Activated B cell treated with CpG ODN at 0.5 μM for 24 hours (primary cell): ENCODE data around the gene HCRTR1. TPM values are rescaled to one million over a fixed set of nuclear protein-coding genes. Genes with fewer than 3 reads are reported as not detected.

Source experiments
- ATAC-seq: fragments of 200-7000 bp; cut with Tn5 transposase; one replicate; pipeline ENCODE4 v1.10.0; 2021; ENCODE audit warnings: low read depth, mild to moderate bottlenecking, moderate library complexity
- CTCF ChIA-PET: fragments of 350-600 bp; sonication (Branson Sonifier 250); formaldehyde crosslinking; loops from one replicate; lab custom pipeline; 2021; ENCODE audit warnings: antibody characterized with exemption; lab: Charles Lee
- POLR2A ChIA-PET: fragments of 350-600 bp; sonication (Branson Sonifier 250); formaldehyde crosslinking; loops from one replicate; lab custom pipeline; 2021; ENCODE audit warnings: antibody characterized with exemption; lab: Charles Lee
- DNase-seq: peaks from one replicate; pipeline ENCODE4 v3.0.0; 2022
- H3K27ac Mint-ChIP-seq: one replicate; pipeline ENCODE4 v1.8.0; 2020; ENCODE audit warnings: mixed read lengths
- H3K27me3 Mint-ChIP-seq: one replicate; pipeline ENCODE4 v1.8.0; 2021; ENCODE audit warnings: mixed read lengths
- H3K36me3 Mint-ChIP-seq: one replicate; pipeline ENCODE4 v1.8.0; 2021; ENCODE audit warnings: low read depth, mixed read lengths
- H3K4me1 Mint-ChIP-seq: one replicate; pipeline ENCODE4 v1.8.0; 2021; ENCODE audit warnings: mixed read lengths
- H3K4me3 Mint-ChIP-seq: one replicate; pipeline ENCODE4 v1.8.0; 2020; ENCODE audit warnings: mild to moderate bottlenecking, mixed read lengths
- H3K9me3 Mint-ChIP-seq: one replicate; pipeline ENCODE4 v1.8.0; 2020; ENCODE audit warnings: mixed read lengths
- CTCF ChIP-seq: fragments of 200-600 bp; IDR thresholded peaks from one replicate; pipeline ENCODE4 v1.8.0; 2022; ENCODE audit warnings: antibody characterized with exemption, mild to moderate bottlenecking
- intact Hi-C: fragments of 100-400 bp; cut with micrococcal nuclease; formaldehyde crosslinking; loops from one replicate; pipeline ENCODE4 v1.15.1; 2024
- total RNA-seq: library from RNA; stranded (reverse); gene quantifications from 2 replicates; pipeline ENCODE4 v1.2.3, GENCODE V29; 2022

The HCRTR1 gene
- total RNA-seq, 1 donor from 2014 or later: not detected

- ChIA-PET POLR2A (no interaction called here), CTCF (no interaction called here)
- no peaks in the 10 kb centered on the region for H3K27me3 Mint-ChIP-seq
- ATAC-seq (no peak), DNase-seq (no peak)
- H3K36me3 Mint-ChIP-seq: peaks cover 11% of the 10 kb centered on the region
- H3K9me3 Mint-ChIP-seq: no peaks in the 10 kb centered on the region
- no peak overlapping the region for H3K27ac Mint-ChIP-seq
- H3K4me1 Mint-ChIP-seq: peaks cover 26% of the 10 kb centered on the region
- H3K4me3 Mint-ChIP-seq: no peak overlapping the region
- no peak for TF ChIP-seq CTCF
- intact Hi-C loops: no loop called here
These were observed 30.7 kb downstream of the HCRTR1 start for GRCh38 chr1:31648190-31648589.

GRCh38 chr1:31648641-31649357 is 31.3 kb downstream of the HCRTR1 start:
- Mint-ChIP-seq H3K4me3 (no peak overlapping the region), H3K36me3 (peaks cover 11% of the 10 kb centered on the region), H3K27ac (no peak overlapping the region), H3K9me3 (no peaks in the 10 kb centered on the region), H3K4me1 (peaks cover 21% of the 10 kb centered on the region), H3K27me3 (no peaks in the 10 kb centered on the region)
- intact Hi-C loops: no loop called here
- TF ChIP-seq CTCF: no peak
- no peak for ATAC-seq
- ChIA-PET CTCF (no interaction called here), POLR2A (no interaction called here)
- no peak for DNase-seq

DNA sequence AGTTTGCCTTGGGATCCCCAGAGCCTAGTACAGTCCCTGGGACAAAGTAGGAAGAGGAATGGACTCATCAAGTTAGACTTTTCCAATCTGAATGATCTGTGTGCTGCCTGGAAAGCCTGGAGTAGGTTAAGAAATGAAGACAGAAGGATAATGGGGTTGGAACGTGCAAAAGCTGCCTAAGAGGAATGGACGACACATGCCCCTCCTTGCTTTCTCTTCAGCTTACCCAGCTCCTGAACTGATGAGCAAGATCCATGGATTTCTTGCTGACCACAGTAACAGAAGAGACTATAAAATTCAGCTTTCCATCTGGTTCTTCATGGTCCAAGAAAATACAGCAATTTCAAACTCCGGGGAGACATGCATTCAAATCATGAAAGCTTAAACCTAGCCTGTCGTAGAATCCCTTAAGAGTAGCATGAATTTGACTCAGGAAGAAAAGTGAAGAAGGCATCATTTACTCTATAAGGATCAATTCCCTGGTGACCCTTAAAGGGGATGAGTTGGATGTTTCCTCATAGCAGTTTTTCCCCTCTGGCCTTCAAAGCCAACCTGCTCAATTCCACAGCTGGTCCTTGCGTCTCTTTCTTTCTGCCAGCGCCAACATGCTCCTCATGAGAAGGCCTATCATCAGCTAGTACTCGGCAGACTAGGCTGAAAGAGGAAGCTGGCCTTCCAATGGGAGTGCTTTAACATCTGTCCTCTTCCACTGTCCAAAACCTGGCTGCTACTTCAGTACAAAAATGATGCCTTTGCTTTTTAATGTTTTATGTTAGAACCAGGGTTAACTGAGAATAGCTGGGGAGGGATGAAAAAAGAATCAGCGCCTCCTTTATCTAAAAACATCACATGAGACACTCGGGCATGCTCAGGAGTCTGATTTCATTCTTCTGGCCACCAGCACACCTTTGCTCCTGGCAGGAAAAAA is 32.9 kb downstream of the HCRTR1 start:
- ChIA-PET CTCF (no interaction called here), POLR2A (interaction anchor here (1.3 kb wide), 1 partner anchor 138 kb away, joined by 4 read pairs; no protein-coding TSS in a partner anchor)
- Mint-ChIP-seq H3K9me3 (no peaks in the 10 kb centered on the region), H3K27ac (no peak overlapping the region), H3K4me3 (no peak overlapping the region), H3K27me3 (no peaks in the 10 kb centered on the region), H3K4me1 (peaks cover 8% of the 10 kb centered on the region), H3K36me3 (no peaks in the 10 kb centered on the region)
- DNase-seq (no peak), ATAC-seq (no peak)
- intact Hi-C loops: no loop called here
- no peak for TF ChIP-seq CTCF

GRCh38 chr1:31651089-31651420 is 33.6 kb downstream of the HCRTR1 start:
- ChIA-PET POLR2A (interaction anchor here (1.3 kb wide), 1 partner anchor 138 kb away, joined by 4 read pairs; no protein-coding TSS in a partner anchor), CTCF (no interaction called here)
- Mint-ChIP-seq H3K27ac (no peak overlapping the region), H3K4me1 (peaks cover 2% of the 10 kb centered on the region), H3K9me3 (no peaks in the 10 kb centered on the region), H3K27me3 (no peaks in the 10 kb centered on the region), H3K36me3 (no peaks in the 10 kb centered on the region), H3K4me3 (no peak overlapping the region)
- ATAC-seq (no peak), DNase-seq (no peak)
- TF ChIP-seq CTCF: no peak
- intact Hi-C loops: no loop called here

- ChIA-PET POLR2A (no interaction called here), CTCF (no interaction called here)
- no peaks in the 10 kb centered on the region for H3K4me1 Mint-ChIP-seq
- H3K4me3 Mint-ChIP-seq: no peak overlapping the region
- DNase-seq (no peak), ATAC-seq (no peak)
- H3K27ac Mint-ChIP-seq: no peak overlapping the region
- intact Hi-C loops: no loop called here
- TF ChIP-seq CTCF: no peak
- no peaks in the 10 kb centered on the region for H3K36me3 Mint-ChIP-seq
- peaks cover 2% of the 10 kb centered on the region for H3K27me3 Mint-ChIP-seq
- no peaks in the 10 kb centered on the region for H3K9me3 Mint-ChIP-seq
These were observed 34.3 kb downstream of the HCRTR1 start for GRCh38 chr1:31651766-31652165.
